Fibroblast of lung (primary cell): ENCODE data around the gene CEP78.

Experiments used
- CTCF ChIP-seq, 2 donors: IDR thresholded peaks in 1 of 2; conservative IDR thresholded peaks in 1 of 2; 1 replicate in 1 of 2; 2 replicates in 1 of 2; pipeline ENCODE4 v1.5.1; 2011 to 2012; ENCODE audit warnings: low read length in 2 of 2, control low read depth in 1 of 2, inconsistent platforms in 1 of 2, low read depth in 1 of 2, mild to moderate bottlenecking in 1 of 2
- EZH2 ChIP-seq: IDR thresholded peaks from 2 replicates; pipeline ENCODE4 v1.5.1; 2012; ENCODE audit warnings: low read length, control low read depth, mild to moderate bottlenecking; ENCODE audit errors: missing control alignments

- TF ChIP-seq CTCF (conservative IDR thresholded peaks at IDR 0.05 in 1 of 2, IDR thresholded peaks at IDR 0.05 in 1 of 2; ENCODE audit: low read depth in 1 of 2, low read length in 2 of 2) (no peak), EZH2 (no peak)
Observed at GRCh38 chr9:78238046-78239038, 2.5 kb downstream of the CEP78 start.
